GM21526 (cell line): ENCODE results near the gene BZW2.
"Not testable (repeated sequence)": the region's sequence is repeated elsewhere in the genome, so short reads cannot be mapped to it uniquely, and the experiment has no call there.

ENCODE experiments used
- ATAC-seq: cut with Tn5 transposase; IDR thresholded peaks from one replicate; pipeline ENCODE4 v1.9.1; 2021; ENCODE audit warnings: moderate library complexity; ENCODE audit not compliant: unreplicated experiment, low FRiP score

The BZW2 gene

DNA sequence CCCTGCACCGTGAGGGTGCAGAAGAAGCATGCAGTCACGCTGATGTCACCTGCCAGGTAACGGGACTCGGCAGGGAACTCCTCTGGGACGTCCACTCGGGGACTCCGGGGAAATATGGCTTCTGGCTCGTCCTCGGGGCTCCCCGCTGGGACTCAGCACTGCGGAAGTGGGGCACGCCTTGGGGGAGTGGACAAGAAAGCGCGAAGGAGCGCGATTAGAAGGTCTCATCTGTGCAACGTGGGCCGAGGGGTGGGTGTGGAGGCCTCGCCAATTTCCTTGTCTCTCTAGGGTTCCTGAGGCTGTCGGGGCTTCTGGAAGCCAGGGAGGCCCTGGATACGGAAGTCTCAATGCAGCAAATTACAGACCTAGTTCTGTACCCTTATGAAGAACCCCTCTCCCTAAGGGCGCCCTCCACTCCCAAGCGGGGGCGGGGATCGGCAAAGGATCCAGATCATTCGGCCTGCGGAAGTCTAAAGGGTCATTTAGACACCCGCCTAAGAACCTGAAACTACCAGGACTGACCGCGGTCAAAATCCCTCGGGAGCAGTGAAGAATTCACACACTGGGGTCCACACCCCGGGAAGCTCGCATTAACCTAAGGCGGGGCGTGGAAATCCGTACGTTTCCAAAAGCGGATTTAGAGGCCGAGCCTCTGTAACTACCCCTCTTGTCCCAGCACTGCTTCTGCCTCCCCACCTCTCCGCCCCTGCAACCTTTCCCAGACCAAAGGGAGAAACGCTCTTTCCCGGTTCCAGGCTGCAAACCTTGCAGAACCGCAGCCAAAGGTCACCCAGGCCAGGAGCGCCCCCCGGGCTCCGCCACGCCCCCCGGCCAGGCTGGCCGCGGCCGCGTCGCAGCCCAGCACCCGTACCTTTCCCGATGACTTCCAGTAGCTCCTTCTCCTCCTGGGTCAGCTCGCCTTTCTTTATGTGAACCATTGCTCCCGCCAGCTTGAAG is 1.1 kb upstream of the BZW2 start:
- peak; percentile 10 for ATAC-seq

DNA sequence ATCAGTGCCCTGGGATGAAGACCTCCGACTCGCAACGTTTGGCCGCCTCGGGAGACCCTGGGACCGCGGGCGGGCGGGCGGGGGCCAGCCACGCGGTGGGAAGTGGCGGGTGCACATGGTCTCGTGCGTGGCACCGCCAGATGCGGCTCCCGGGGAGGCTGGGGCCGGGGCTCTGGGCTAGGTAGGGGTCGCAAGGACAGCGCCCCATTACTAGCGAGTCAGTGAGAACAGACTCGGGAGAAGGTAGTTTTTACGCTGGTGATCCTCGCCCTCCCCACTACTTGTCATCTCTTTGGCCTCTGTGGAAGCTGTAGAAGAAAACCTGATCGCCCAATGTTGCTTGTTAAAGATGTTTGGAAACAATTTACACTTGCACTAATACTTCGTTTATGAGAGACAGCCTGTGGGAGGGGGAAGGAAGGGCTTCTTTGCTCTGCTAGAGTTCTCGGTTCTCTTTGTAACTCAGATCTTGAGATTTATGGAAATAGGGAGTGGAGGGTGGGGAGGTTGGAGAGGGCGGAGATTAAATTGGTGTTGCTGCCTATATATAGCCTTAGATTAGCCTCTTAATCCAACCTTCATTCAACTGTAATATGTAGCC is 591 bp downstream of the BZW2 start:
- peak; percentile 2 for ATAC-seq

DNA sequence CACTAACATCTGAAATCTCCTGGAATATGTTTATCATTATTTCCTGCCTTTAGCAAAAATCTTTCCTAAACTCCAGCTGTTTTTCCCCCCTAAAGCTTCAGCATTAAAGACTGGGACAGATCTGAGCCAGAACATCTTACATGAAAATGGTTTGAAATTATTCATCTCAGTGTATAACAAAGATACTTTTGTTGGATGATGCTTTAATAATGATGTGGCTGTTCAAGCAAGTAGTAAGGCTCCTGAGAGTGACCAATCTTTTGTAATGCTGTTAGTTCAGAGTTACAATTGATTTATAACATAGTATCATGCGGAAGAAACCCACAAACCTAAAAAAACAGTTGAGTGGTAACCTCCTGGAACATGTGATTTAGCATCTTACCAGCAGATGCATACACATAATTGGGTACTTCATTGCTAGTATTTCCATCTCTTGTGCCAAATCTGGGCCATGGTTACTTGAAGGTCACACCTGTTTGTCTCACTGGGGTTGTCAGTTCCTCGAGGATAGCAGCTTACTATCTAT is 1.5 kb downstream of the BZW2 start:
- ATAC-seq, result no peak

DNA sequence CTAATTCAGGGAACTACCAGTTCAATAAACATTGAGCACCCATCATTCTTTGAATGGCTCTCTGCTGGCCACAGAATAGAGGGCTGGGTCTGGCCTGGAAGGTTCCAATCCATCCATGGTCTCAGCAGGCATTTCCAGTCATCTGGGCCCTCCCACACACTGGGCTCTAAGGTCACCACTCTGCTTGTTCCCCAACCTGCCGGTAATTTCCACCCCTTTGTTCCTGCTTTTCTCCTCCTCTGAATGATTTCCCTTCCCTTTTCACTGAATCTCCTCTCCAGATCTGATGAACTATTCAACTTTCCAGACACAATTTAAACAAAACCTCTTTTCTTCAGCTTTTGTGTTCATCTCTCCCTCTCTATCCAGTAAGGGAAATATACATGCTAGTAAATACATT is 2.6 kb downstream of the BZW2 start:
- ATAC-seq, result no peak

DNA sequence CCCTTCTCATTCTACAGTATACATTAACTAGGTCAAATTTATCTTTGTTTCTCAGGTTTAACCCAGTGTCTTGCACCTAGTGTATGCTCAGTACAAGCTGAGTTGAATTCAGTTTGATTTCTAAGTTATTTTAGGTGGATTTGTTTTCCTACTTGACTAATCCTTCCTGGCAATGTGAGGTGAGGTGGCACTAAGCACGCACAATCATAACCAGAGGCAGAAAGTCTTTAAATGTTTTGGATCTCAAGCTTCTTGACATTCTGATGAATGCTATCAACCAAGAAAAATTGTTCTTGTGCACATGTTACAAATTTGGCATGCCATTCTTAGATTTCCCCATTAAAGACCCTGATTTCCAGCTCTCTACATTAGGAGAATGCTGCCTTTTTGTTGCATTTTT is 3.2 kb downstream of the BZW2 start:
- ATAC-seq, result no peak

DNA sequence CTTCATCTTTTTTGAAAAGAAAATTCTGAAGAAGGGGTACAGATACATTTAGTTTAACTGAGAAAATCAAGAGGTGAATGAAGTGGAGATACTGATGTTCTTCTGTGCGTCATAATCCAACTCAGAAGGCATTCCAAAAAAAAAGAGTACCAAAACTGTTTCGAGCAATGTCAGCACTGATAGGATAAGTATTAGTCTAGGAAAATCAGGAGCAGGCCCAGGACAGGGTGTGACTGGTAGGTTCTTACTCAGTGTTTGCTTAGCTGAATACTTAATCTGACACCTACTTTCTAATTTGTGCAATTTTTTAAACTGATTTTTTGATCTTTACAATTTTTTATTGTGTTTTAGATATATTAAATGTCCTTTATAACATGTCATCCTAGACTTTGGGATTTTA is 4.3 kb downstream of the BZW2 start:
- ATAC-seq, result no peak

DNA sequence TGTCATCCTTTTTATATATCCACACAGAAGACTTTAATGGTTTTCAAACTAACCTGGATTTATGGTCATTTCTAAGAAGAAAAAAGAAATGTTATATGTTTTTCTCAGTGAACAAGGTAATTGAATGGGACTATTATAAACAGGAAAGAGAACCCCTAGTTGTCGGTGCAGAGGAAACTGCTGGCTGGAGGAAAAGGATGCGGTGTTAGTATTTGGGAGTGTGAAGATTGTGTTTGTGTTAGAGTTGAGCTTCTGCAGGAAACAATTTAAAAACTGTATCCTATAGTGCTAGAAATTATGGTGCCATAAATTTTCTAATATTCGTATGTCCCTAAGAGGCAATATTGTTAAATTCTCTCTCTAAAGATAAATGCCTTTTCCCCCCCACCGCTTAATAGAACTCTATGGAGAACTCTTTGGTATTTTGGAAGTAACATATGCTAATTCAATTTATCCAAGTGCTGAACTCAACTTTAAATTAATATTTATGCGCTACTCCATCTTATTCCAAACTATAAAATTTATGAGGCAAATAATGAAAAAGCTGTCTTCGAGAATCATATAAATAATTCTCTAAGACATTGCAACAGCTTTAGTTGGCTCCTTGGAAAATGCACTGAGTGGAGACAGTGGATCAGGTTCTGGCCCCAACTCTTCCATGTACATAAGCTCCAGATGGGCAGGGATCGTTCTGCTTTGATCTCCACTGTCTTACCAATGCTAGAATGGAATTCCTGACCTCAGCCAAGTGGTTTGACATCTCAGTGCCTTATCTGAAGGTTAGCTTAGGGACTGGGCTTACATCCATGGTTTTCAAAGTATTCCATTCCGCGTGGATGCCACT is 5.6 kb downstream of the BZW2 start:
- no peak for ATAC-seq

DNA sequence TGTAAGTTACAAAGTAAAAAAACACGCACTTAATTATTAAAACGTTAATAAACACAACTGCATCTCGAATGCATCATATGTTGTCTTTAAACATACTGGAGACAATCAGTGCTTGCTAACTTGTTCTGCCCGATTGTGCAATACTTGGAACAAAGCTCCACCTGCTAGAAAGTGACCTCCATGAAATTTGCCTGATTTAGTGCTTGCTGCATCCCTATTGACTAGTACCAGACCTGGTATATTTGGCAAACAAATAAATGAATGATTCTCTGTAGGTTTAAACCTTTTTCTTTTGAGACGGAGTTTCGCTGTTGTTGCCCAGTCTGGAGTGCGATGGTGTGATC is 6.2 kb downstream of the BZW2 start:
- no peak for ATAC-seq

DNA sequence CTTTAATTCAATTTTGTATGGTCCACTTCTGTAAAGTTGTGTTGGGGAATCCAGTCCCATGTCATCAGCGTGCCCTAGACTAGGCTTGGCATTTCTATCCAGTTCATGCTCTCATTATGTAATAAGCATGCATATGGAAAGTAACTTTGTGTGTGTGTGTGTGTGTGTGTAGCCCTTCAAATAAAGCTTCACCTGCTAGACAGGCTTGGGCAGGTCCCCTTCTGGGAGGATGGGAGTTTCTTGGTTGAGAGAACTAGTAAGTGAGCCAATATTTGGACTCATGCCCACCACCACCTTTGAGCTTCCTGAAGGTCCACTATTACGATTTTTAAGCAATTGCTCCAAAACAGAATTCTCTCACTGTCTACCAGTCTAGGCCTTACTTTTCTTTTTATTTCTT is 6.9 kb downstream of the BZW2 start:
- no peak for ATAC-seq

DNA sequence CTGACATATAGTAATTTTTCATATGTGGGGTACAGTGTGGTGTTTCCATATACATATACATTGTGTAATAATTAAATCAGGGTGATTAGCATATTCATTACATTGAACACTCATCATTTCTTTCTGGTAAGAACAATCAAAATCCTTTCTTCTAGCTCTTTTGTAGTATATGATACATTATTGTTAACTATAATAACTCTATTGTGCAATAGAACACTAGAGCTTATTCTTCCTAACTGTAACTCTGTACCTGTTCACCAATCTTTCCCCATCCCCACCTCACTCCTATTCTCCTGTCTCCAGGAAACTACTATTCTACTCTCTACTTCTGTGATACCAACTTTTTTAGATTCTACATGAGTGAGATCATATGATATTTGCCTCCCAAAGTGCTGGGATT is 9.4 kb downstream of the BZW2 start:
- no peak for ATAC-seq

DNA sequence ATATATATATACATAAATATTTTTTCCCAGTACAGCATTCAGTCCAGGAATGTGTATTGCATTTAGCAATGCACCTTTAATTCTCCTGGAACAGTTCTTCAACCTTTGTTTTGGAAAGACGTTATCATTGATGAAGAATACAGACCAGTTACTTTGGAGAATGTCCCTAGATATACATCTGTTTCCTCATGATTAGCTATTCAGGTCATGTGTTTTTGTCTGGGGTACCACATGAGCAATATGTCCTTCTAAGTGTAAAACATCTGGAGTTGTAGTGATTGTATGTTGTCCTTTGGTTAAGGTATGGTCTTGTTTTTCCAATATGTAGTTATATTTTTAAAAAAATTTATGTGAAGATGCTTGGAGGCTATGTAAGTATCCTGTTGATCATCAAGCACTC is 10.2 kb downstream of the BZW2 start:
- ATAC-seq, result no peak

DNA sequence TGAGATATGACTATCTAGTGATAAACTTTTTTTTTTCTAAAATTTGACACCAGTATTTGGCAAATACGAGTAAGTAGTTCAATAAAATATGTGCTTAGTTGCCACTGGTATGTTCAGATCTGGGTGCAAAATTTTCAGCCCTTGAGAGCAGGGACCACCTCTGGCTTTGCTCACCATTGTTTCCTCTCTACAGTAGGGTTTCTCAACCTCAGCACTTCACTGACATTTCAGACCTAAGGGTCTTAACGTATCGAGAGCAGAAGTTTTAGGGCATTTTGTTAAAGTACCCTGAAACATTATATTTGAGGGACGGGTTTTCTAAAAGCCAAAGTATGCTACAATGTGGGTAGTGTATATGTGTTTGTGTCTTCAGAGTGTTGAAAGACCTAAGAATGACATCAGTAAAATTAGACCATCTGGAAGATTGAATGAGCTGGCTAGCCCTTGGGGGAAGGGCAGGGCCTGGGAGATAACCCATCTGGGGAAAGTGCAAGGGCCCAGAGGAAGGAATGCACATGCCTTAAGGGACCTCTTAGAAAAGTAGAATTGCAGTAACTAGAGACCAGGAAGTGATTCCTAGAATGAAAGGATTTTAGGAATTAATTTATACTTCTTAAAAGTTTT is 11.8 kb downstream of the BZW2 start:
- ATAC-seq, result no peak

DNA sequence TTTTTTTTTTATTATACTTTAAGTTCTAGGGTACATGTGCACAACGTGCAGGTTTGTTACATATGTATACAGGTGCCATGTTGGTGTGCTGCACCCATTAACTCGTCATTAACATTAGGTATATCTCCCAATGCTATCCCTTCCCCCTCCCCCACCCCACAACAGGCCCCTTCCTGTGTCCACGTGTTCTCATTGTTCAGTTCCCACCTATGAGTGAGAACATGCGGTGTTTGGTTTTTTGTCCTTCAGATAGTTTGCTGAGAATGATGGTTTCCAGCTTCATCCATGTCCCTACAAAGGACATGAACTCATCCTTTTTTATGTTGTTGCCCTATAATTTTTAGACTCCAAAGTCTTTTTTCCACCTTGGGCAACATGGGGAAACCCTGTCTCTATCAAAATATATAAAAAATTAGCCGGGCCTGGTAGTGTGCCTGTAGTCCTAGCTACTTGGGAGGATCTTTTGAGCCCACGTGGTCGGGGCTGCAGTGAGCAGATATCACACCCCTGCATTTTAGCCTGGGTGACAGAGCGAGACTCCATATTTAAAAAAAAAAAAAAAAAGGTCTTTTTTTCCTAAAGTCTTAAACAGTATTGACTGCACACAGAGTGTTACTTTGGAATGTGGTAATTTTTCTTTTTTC is 14.0 kb downstream of the BZW2 start:
- ATAC-seq, result not testable (repeated sequence)

DNA sequence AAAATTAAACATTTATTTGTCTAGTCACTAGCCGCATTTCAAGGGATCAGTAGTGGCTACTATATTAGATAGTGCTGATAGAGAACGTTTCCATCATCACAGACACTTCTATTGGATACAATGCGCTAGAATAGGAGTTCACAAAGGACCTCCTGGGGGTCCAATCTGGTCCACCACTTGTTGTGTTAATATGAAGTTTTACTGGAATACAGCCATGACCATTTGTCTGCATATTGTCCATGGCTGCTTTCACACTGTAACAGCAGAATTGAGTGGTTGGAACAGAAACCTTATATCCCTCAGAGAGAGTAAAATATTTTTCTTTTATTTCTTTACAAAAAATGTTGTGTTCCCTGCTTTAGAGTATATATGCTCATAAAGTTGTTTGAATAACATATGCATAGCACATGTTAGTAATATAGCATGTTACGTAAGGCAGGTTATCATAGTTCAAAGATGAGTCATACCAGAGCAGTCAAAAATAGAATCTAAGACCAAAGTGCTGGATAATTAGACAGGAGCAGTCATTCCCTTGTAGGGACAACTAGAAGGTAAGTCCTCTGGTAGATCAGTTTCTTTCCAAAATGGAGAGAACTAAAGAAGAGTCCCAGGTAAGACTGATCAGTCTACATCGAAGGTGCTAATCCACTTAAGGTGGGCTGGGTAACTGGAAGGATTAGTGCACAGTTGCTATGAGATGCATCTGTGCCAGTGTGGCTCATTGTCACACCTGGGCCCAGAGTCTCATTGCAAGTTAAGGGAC is 14.9 kb downstream of the BZW2 start:
- no peak for ATAC-seq

DNA sequence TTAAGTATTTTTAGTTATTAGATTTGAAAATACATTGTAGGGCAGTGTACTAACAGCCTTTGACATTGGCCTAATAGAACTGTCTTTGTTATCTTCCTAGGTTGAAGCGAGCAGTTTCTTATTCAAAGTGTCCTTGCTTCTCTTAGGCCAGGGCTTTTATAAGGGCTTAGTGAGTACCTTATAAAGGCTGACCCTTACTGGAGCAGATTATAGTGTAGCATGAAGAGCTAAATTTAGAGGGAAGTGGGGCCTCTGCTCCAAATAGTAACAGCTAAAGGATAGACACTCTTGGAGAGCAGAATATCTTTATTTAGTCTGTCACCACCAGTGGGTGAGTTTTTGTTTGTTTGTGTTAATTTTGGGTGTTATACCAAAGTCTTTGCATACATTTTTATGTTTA is 15.9 kb downstream of the BZW2 start:
- no peak for ATAC-seq

DNA sequence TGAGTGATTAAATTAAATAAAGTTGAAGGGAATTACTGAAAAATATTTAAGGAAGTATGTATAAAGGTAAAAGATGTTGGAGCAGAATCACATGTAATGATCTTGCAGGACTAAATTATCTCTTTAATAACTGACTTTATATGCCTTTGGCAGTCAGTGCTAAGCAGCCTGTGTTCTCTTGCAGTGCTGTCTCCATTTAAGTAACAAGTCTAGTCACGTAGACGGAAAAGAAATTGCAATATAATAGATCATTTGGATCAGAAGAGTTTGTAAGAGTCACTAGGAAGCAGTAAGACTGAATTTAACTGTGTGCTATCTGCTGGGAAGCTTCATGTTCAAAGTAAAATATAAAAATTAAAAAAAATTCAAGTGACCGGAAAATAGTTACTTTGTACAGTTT is 21.4 kb downstream of the BZW2 start:
- ATAC-seq, result no peak

DNA sequence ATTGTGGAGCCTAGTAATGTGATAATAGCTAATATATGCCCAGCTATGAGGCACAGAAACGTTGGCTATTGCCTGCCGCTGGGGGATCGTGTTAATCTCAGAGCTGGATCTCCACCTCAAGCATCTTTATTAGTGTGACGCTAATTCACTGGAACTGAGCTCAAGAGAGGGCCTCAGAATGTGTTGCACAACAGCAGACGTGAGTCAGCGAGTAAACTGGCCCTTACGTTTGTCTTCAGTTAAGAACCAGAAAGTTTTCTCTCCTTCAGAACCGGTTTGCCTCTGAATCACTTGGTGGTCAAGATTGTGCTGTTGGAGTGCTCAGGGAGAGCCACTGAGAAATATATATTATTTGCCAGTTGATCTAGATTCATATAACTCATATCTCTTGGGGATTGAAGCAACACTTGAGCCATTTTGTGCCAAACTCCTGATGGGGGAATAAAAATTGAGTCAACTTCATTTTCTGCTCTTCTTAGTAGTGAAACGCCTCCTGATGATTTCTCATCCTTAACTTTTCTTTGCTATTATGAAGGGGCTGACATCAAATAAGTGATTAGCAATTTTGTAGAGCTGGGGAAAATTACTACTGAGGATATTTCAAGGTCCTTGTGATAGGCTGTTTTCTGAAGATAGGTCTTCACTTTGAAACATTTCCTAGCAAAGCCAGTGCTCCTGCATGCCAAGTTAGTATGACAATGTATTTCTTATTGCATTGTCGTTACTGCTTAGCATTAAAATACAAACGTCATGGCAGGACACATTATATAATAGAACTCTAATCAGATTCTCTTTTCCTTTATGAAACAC is 22.3 kb downstream of the BZW2 start:
- ATAC-seq, result no peak

DNA sequence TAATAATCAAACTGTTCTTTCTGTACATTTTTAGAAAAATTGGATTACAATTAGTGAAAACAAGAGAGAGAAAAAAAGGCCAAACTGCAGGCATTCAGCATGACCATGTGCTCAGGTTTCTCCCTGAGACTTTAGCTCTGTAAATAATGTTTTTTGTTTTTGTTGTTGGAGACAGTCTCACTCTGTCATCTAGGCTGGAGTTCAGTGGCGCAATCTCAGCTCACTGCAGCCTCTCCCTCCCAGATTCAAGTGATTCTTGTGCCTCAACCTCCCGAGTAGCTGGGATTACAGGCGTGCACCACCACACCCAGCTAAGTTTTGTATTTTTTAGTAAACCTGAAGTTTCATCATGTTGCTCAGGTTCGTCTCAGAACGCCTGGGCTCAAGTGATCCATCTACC is 23.0 kb downstream of the BZW2 start:
- ATAC-seq, result no peak

DNA sequence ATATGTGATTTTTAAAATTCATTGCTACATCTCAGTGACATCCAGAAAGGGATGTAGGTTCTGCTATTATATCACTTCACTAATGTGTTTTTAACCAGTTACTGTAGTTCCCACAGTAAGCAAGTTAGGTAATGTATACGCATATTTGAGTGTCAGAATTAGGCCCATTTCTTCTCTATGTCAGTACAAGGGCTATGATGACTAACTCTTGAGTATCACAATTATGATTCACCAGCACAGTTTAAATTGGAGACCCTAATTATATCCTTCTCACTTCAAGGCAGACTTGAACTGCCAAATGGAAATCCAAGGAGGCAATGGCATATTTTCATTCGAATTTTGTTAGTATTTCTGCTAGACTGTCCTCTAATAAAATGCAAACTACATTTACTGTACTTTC is 23.6 kb downstream of the BZW2 start:
- no peak for ATAC-seq
